GM10266 (cell line): ENCODE measurements around the gene ANXA2R.
A peak's percentile ranks its signal among the peaks of the same experiment; 100 is the strongest.

Experiments
- DNase-seq: peaks from one replicate; pipeline ENCODE4 v3.0.0; 2012; ENCODE audit errors: extremely low spot score
- CTCF ChIP-seq: IDR thresholded peaks from 2 replicates; pipeline ENCODE4 v1.5.1; 2012; ENCODE audit warnings: mild to moderate bottlenecking, low read depth; ENCODE audit not compliant: control insufficient read depth, insufficient read depth; ENCODE audit errors: missing control alignments

ANXA2R gene

GRCh38 chr5:43039471-43040286 lies 440 bp downstream of the ANXA2R start:
- TF ChIP-seq CTCF, result peak; percentile 53
- peak; percentile 36 for DNase-seq

GRCh38 chr5:43039152-43039470 lies 1.0 kb downstream of the ANXA2R start:
- no peak for DNase-seq
- no peak for TF ChIP-seq CTCF

- DNase-seq, result no peak
- no peak for TF ChIP-seq CTCF
Measured at GRCh38 chr5:43038496-43038989, 1.6 kb downstream of the ANXA2R start.

- peak; percentile 49 for DNase-seq
Measured at GRCh38 chr5:43037636-43038495, 2.3 kb downstream of the ANXA2R start.

GRCh38 chr5:43036856-43037635 lies 3.1 kb downstream of the ANXA2R start:
- TF ChIP-seq CTCF, result peak; percentile 7
- DNase-seq, result no peak

More at GRCh38 chr5:43037636-43038495, 2.3 kb downstream of the ANXA2R start:
- no peak for TF ChIP-seq CTCF

- TF ChIP-seq CTCF, result no peak
- DNase-seq, result no peak
Measured at GRCh38 chr5:43036409-43036808, 3.7 kb downstream of the ANXA2R start.
